ENCODE data around the gene PANK1. TPM values are rescaled to one million over a fixed set of nuclear protein-coding genes. Genes with fewer than 3 reads are reported as not detected.

The PANK1 gene
- total RNA-seq, 1 experiment from 2014 or later, result 33.2 TPM

DNA sequence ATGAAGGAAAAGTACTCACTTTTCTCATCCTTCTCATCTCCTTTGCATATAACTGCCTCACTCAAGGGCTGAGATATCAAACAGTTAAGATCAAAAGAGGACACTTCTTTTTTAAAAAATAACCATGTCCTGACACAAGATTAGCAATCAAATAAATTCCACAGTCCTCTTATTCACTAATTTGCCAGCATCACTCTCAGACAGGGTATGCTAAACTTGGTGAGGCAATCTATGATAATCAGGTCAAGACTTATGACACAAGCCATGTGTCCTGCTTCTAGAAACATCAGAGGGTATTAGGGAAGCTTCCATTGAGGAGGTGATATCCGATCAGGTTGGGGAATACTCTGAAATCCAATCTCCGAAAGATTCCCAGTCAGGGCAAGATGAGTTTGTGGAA, 10.4 kb downstream of the PANK1 start:
- Mint-ChIP-seq H3K4me3 (no peak overlapping the region), H3K27ac (no peak overlapping the region), H3K4me1 (peaks cover 0 to 4% of the 10 kb centered on the region in 2 experiments; a peak in 2 of 4 replicates), H3K36me3 (ENCODE audit: insufficient read depth in 1 of 3, low read depth in 3 of 3) (peaks cover 19 to 27% (median 21%) of the 10 kb centered on the region in 3 experiments), H3K9me3 (no peaks in the 10 kb centered on the region), H3K27me3 (ENCODE audit: low read depth) (no peaks in the 10 kb centered on the region)
- Histone ChIP-seq H2BK20ac (ENCODE audit: low read depth, low read length, poor library complexity, severe bottlenecking) (no peak overlapping the region), H3K18ac (ENCODE audit: insufficient read length, low read depth, low read length) (no peak overlapping the region), H4K91ac (ENCODE audit: insufficient read length, low read depth, low read length) (no peak overlapping the region), H3K9ac (ENCODE audit: extremely low read depth, insufficient read length, low read length) (no peak overlapping the region), H2BK15ac (ENCODE audit: low read depth, low read length) (no peak overlapping the region), H3K23me2 (ENCODE audit: insufficient read length, low read depth, low read length, poor library complexity, severe bottlenecking) (no peaks in the 10 kb centered on the region), H2BK5ac (ENCODE audit: insufficient read length, low read length) (no peak overlapping the region), H2AFZ (ENCODE audit: low read length) (no peak overlapping the region), H3K27ac (ENCODE audit: insufficient read length, low read depth, low read length) (no peak overlapping the region), H3K4ac (ENCODE audit: low read depth, low read length) (no peak overlapping the region), H3K14ac (ENCODE audit: insufficient read depth, low read length) (no peak overlapping the region), H3K9me3 (ENCODE audit: control insufficient read depth, low read depth, low read length) (no peaks in the 10 kb centered on the region), H2BK120ac (ENCODE audit: low read depth, low read length, poor library complexity, severe bottlenecking) (no peak overlapping the region), H3K56ac (ENCODE audit: insufficient read length, low read depth, low read length) (no peak overlapping the region), H2BK12ac (ENCODE audit: insufficient read length, low read depth, low read length) (no peak overlapping the region), H4K8ac (replicated peaks; ENCODE audit: insufficient read length, low read depth, low read length) (no peak overlapping the region), H3K79me2 (ENCODE audit: insufficient read depth, low read length) (peaks cover 36% of the 10 kb centered on the region; the same call in 1 of the 2 replicates), H3K23ac (ENCODE audit: insufficient read length, low read depth, low read length) (no peak overlapping the region), H3K27me3 (ENCODE audit: insufficient read depth, low read length) (no peaks in the 10 kb centered on the region), H4K5ac (ENCODE audit: insufficient read length, low read depth, low read length) (no peak overlapping the region), H3K79me1 (ENCODE audit: insufficient read depth, low read depth, low read length, poor library complexity, severe bottlenecking) (peaks cover 9% of the 10 kb centered on the region), H2AK5ac (ENCODE audit: insufficient read length, low read length) (no peak overlapping the region), H3K4me2 (ENCODE audit: insufficient read depth, insufficient read length, low read length) (no peak overlapping the region), H4K20me1 (ENCODE audit: control insufficient read depth, insufficient read depth, insufficient read length) (no peaks in the 10 kb centered on the region), H3K4me1 (ENCODE audit: insufficient read depth, low read length) (no peaks in the 10 kb centered on the region), H3T11ph (ENCODE audit: low read length) (no peak overlapping the region)
- TF ChIP-seq, protein P1, sequence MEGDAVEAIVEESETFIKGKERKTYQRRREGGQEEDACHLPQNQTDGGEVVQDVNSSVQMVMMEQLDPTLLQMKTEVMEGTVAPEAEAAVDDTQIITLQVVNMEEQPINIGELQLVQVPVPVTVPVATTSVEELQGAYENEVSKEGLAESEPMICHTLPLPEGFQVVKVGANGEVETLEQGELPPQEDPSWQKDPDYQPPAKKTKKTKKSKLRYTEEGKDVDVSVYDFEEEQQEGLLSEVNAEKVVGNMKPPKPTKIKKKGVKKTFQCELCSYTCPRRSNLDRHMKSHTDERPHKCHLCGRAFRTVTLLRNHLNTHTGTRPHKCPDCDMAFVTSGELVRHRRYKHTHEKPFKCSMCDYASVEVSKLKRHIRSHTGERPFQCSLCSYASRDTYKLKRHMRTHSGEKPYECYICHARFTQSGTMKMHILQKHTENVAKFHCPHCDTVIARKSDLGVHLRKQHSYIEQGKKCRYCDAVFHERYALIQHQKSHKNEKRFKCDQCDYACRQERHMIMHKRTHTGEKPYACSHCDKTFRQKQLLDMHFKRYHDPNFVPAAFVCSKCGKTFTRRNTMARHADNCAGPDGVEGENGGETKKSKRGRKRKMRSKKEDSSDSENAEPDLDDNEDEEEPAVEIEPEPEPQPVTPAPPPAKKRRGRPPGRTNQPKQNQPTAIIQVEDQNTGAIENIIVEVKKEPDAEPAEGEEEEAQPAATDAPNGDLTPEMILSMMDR (conservative IDR thresholded peaks at IDR 0.05), result no peak
- DNase-seq, result no peak
- WGBS (ENCODE audit: extremely low coverage, insufficient read length, low lambda C conversion rate), result no CpG with 5 or more reads among the region's 2 CpGs

Data from H9 (cell line).